HepG2 (cell line): ENCODE data around the gene WNT5A. TPM values are rescaled to one million over a fixed set of nuclear protein-coding genes. Genes with fewer than 3 reads are reported as not detected.

Experiments
- ATAC-seq: fragments of 200-7000 bp; cut with Tn5 transposase; 3 replicates; pipeline ENCODE4 v1.9.1; 2020; ENCODE audit warnings: mild to moderate bottlenecking, moderate library complexity
- BruUV-seq: library from RNA; stranded (reverse); fragments of 400-500 nt; replicated peaks from 2 replicates; lab custom pipeline; 2021; lab: Mats Ljungman, UMichigan
- CTCF ChIA-PET: fragments of 300-600 bp; formaldehyde crosslinking; extraction: SDS; loops from one replicate; lab custom pipeline; 2021; ENCODE audit warnings: low total read pairs, inconsistent platforms, low intra/inter-chr PET ratio; lab: Yijun Ruan, JAX
- POLR2A ChIA-PET: fragments of 350-600 bp; sonication (Branson Sonifier 250); formaldehyde crosslinking; loops from one replicate; lab custom pipeline; 2020; ENCODE audit warnings: antibody characterized with exemption, inconsistent platforms; lab: Yijun Ruan, JAX
- DNase-seq: peaks from one replicate; pipeline ENCODE4 v3.0.0-alpha.2; 2015; ENCODE audit warnings: low spot score
- FAIRE-seq: peaks from 3 replicates; lab custom pipeline; 2011; peaks lifted over from hg19 to GRCh38; lab: Jason Lieb, UNC
- H2AFZ ChIP-seq: one replicate; pipeline ENCODE4 v1.6.1; 2011; ENCODE audit warnings: low read length, inconsistent platforms
- H3K27ac ChIP-seq: fragments of 300-600 bp; 3 replicates; pipeline ENCODE4 v1.8.0; 2011; ENCODE audit warnings: mixed run types, mild to moderate bottlenecking, mixed read lengths, low read length, inconsistent platforms; ENCODE audit not compliant: insufficient read depth; ENCODE audit errors: extremely low read length
- H3K27me3 ChIP-seq, 2 experiments: fragments of 200-600 bp in 1 of 2; 2 replicates in 1 of 2; 3 replicates in 1 of 2; pipeline versions ENCODE4 v1.6.0 to v1.8.0; 2011; ENCODE audit warnings: low read length in 2 of 2, mild to moderate bottlenecking in 2 of 2, moderate library complexity in 2 of 2, inconsistent platforms in 1 of 2; ENCODE audit not compliant: insufficient read depth in 2 of 2, control insufficient read depth in 1 of 2
- H3K36me3 ChIP-seq, 2 experiments: fragments of 200-600 bp in 1 of 2; replicated peaks in 1 of 2; 2 replicates in 1 of 2; 3 replicates in 1 of 2; pipeline versions ENCODE4 v1.5.1 to v1.8.0; 2011; ENCODE audit warnings: low read length in 2 of 2, inconsistent platforms in 1 of 2; ENCODE audit not compliant: insufficient read depth in 2 of 2, control insufficient read depth in 1 of 2
- H3K4me1 ChIP-seq: 2 replicates; pipeline ENCODE4 v1.5.1; 2012; ENCODE audit warnings: low read length, inconsistent platforms; ENCODE audit not compliant: insufficient read depth
- H3K4me2 ChIP-seq: 2 replicates; pipeline ENCODE4 v1.6.0; 2011; ENCODE audit warnings: low read depth, low read length, inconsistent platforms
- H3K4me3 ChIP-seq, 3 experiments: fragments of 200-600 bp in 1 of 3; sonication (generic), shearing (Covaris generic) in 1 of 3; replicated peaks in 1 of 3; 2 replicates each; pipeline ENCODE4 v1.5.1; 2011 to 2016; ENCODE audit warnings: low read length in 3 of 3, inconsistent platforms in 2 of 3, low read depth in 2 of 3, mild to moderate bottlenecking in 2 of 3, control low read depth in 1 of 3, mixed read lengths in 1 of 3; ENCODE audit not compliant: insufficient read depth in 1 of 3
- H3K79me2 ChIP-seq: one replicate; pipeline ENCODE4 v1.6.1; 2011; ENCODE audit warnings: low read length, inconsistent platforms; ENCODE audit not compliant: insufficient read depth
- H3K9ac ChIP-seq: 2 replicates; pipeline ENCODE4 v1.6.0; 2011; ENCODE audit warnings: mild to moderate bottlenecking, low read depth, low read length, inconsistent platforms; ENCODE audit not compliant: insufficient read depth
- H3K9me3 ChIP-seq: 2 replicates; pipeline ENCODE4 v1.5.1; 2012; ENCODE audit warnings: mild to moderate bottlenecking, low read length
- H4K20me1 ChIP-seq: 2 replicates; pipeline ENCODE4 v1.6.0; 2011; ENCODE audit warnings: inconsistent platforms, mild to moderate bottlenecking, low read length, moderate library complexity; ENCODE audit not compliant: insufficient read depth
- ELF3 ChIP-seq: IDR thresholded peaks from 2 replicates; pipeline ENCODE4 v1.6.1; 2016; ENCODE audit warnings: missing genetic modification reagents, missing compliant biosample characterization
- FIP1L1 ChIP-seq: fragments of 200-400 bp; formaldehyde crosslinking; IDR thresholded peaks from 2 replicates; pipeline ENCODE4 v1.6.1; 2018; ENCODE audit warnings: low read depth, mild to moderate bottlenecking, low read length, moderate library complexity, borderline replicate concordance; ENCODE audit not compliant: insufficient read depth
- MED8 ChIP-seq: sonication (generic); formaldehyde crosslinking; IDR thresholded peaks from 2 replicates; pipeline ENCODE4 v1.8.1; 2023; ENCODE audit warnings: mild to moderate bottlenecking, missing genetic modification reagents; ENCODE audit not compliant: insufficient replicate concordance
- NFATC3 ChIP-seq: sonication (generic); formaldehyde crosslinking; IDR thresholded peaks from 2 replicates; pipeline ENCODE4 v1.5.1; 2020; ENCODE audit warnings: mild to moderate bottlenecking, missing genetic modification reagents
- NR2F2 ChIP-seq: IDR thresholded peaks from 2 replicates; pipeline ENCODE4 v1.6.1; 2012; ENCODE audit warnings: low read depth, inconsistent platforms, borderline replicate concordance
- RFX1 ChIP-seq: fragments of 450-650 bp; IDR thresholded peaks from 2 replicates; pipeline ENCODE4 v1.6.1; 2017
- SALL2 ChIP-seq: sonication (generic); formaldehyde crosslinking; IDR thresholded peaks from 2 replicates; pipeline ENCODE4 v1.8.1; 2023; ENCODE audit warnings: mild to moderate bottlenecking, missing genetic modification reagents, inconsistent platforms
- TFAP4 ChIP-seq: sonication (generic); IDR thresholded peaks from 2 replicates; pipeline ENCODE4 v1.6.1; 2016; ENCODE audit warnings: low read depth, borderline replicate concordance
- ZBTB21 ChIP-seq: sonication (generic); formaldehyde crosslinking; IDR thresholded peaks from 2 replicates; pipeline ENCODE4 v1.4.0; 2020; ENCODE audit warnings: missing genetic modification reagents
- ZNF12 ChIP-seq: sonication (generic); formaldehyde crosslinking; IDR thresholded peaks from 2 replicates; pipeline ENCODE4 v1.5.0; 2020; ENCODE audit warnings: missing genetic modification reagents
- ZNF251 ChIP-seq: sonication (generic); formaldehyde crosslinking; IDR thresholded peaks from 2 replicates; pipeline ENCODE4 v1.9.0; 2021; ENCODE audit warnings: mild to moderate bottlenecking, missing genetic modification reagents
- ZNF430 ChIP-seq: sonication (generic); formaldehyde crosslinking; IDR thresholded peaks from 2 replicates; pipeline ENCODE4 v1.9.0; 2021; ENCODE audit warnings: mild to moderate bottlenecking, missing genetic modification reagents
- ZNF484 ChIP-seq: sonication (generic); formaldehyde crosslinking; IDR thresholded peaks from 2 replicates; pipeline ENCODE4 v1.5.1; 2020; ENCODE audit warnings: mild to moderate bottlenecking, low read depth, missing genetic modification reagents, borderline replicate concordance
- ZNF674 ChIP-seq: sonication (generic); formaldehyde crosslinking; IDR thresholded peaks from 2 replicates; pipeline ENCODE4 v1.5.0; 2020; ENCODE audit warnings: low read depth, mild to moderate bottlenecking, missing genetic modification reagents
- WGBS: methylation state at CpG from one replicate; pipeline ENCODE4 v1.1.6; 2017; ENCODE audit warnings: low lambda C conversion rate; 5-methylcytosine and 5-hydroxymethylcytosine counted together
- in situ Hi-C: cut with HindIII; loops from 2 replicates; pipeline ENCODE4 v1.10.0; 2017; ENCODE audit warnings: low pct_unique_long_range_greater_than_20kb; ENCODE audit not compliant: extremely low pct_ligation_motif_present
- intact Hi-C: fragments of 100-400 bp; cut with micrococcal nuclease; formaldehyde crosslinking; loops from one replicate; pipeline ENCODE4 v1.10.0; 2022; ENCODE audit not compliant: unreplicated experiment
- polyA plus RNA-seq, 8 experiments: library from polyadenylated mRNA; depleted of rRNA in 3 of 8; stranded (reverse) in 7 of 8; unstranded in 1 of 8; fragments of >200 nt; fragmentation: Illumina TruSeq in 4 of 8; extraction: Trizol in 4 of 8; gene quantifications; 2 replicates each; pipeline versions ENCODE4 v1.2.1 to v1.2.3, GENCODE V29; 2011 to 2016; ENCODE audit warnings: low read depth in 4 of 8, missing spikeins in 1 of 8, mixed read lengths in 1 of 8; ENCODE audit not compliant: insufficient read depth in 1 of 8
- total RNA-seq, 5 experiments: library from RNA; depleted of rRNA; stranded (reverse); fragments of >200 nt; fragmentation: Illumina TruSeq; extraction: Trizol; gene quantifications; 2 replicates each; pipeline ENCODE4 v1.2.3, GENCODE V29; 2016; ENCODE audit warnings: low read depth in 1 of 5

Gene WNT5A
- total and polyA plus RNA-seq, 2 of the 13 experiments (the other 11 are each of a cell fraction or from before 2014, with no cell fraction given), result not detected

- intact Hi-C loops, result no loop called here
- no peak overlapping the region for H3K4me3 ChIP-seq
- no peak overlapping the region for H3K4me2 ChIP-seq
- WGBS, result 37% methylated on average over 6 of the region's 6 CpGs
- CTCF ChIA-PET, result no interaction called here
- no peaks in the 10 kb centered on the region for H3K9me3 ChIP-seq
- H3K79me2 ChIP-seq, result no peaks in the 10 kb centered on the region
- TF ChIP-seq ZNF674 (CRISPR knock-in tag) (no peak), ELF3 (CRISPR knock-in tag) (no peak), MED8 (no peak), NR2F2 (no peak), ZNF251 (CRISPR knock-in tag) (no peak), ZNF484 (CRISPR knock-in tag) (no peak), ZNF12 (CRISPR knock-in tag) (no peak), RFX1 (no peak), FIP1L1 (no peak), TFAP4 (no peak), SALL2 (no peak), ZNF430 (no peak), NFATC3 (CRISPR knock-in tag) (no peak), ZBTB21 (CRISPR knock-in tag) (no peak)
- in situ Hi-C loops, result no loop called here
- no peak overlapping the region for H2AFZ ChIP-seq
- DNase-seq, result no peak
- H3K4me1 ChIP-seq, result no peaks in the 10 kb centered on the region
- no peak overlapping the region for H3K9ac ChIP-seq
- POLR2A ChIA-PET, result no interaction called here
- no TSS peak for BruUV-seq
- H4K20me1 ChIP-seq, result no peaks in the 10 kb centered on the region
- H3K27me3 ChIP-seq, result no peaks in the 10 kb centered on the region
- H3K36me3 ChIP-seq, result no peaks in the 10 kb centered on the region
- ATAC-seq, result no peak
- no peak for FAIRE-seq
- no peak overlapping the region for H3K27ac ChIP-seq
These were observed 13.3 kb downstream of the WNT5A start for GRCh38 chr3:55473788-55474187.
